GM23248 (cell line): Measurements from ENCODE around the gene RUNX1.

Experiments used
- EZH2 ChIP-seq: fragments of 200-600 bp; sonication (generic); IDR thresholded peaks from 2 replicates; pipeline ENCODE4 v1.6.1; 2018; ENCODE audit warnings: antibody characterized with exemption, mild to moderate bottlenecking; ENCODE audit not compliant: insufficient read depth, poor library complexity, severe bottlenecking
- EZH2phosphoT487 ChIP-seq: fragments of 200-600 bp; sonication (generic); IDR thresholded peaks from 2 replicates; pipeline ENCODE4 v1.6.1; 2018; ENCODE audit warnings: antibody characterized with exemption, moderate library complexity, mild to moderate bottlenecking, low read depth; ENCODE audit not compliant: insufficient read depth

GRCh38 chr21:34743831-34744230 is 305.3 kb downstream of the RUNX1 start:
- no peak for TF ChIP-seq EZH2
- no peak for TF ChIP-seq EZH2phosphoT487
